Cortex of kidney (tissue), 1 donor: ENCODE data around the gene RAB22A.

Source experiments
- DNase-seq: peaks from one replicate; lab custom pipeline; 2025; lab: John Stamatoyannopoulos, UW

RAB22A gene

GRCh38 chr20:58309591-58310290 is at the start of gene RAB22A:
Gene RAB22A (plus strand): TSS chr20:58309715. CDS start chr20:58309977, 262 bp downstream.
- DNase-seq = no peak

- DNase-seq = no peak
Observed at GRCh38 chr20:58260006-58260405, 49.5 kb upstream of the RAB22A start.

- no peak for DNase-seq
Observed at GRCh38 chr20:58261660-58262059, 47.9 kb upstream of the RAB22A start.

GRCh38 chr20:58264271-58264670 is 45.2 kb upstream of the RAB22A start:
- no peak for DNase-seq

GRCh38 chr20:58267389-58268215 is 41.9 kb upstream of the RAB22A start:
- no peak for DNase-seq

GRCh38 chr20:58268421-58268821 is 41.1 kb upstream of the RAB22A start:
- DNase-seq = no peak

GRCh38 chr20:58268936-58269619 is 40.4 kb upstream of the RAB22A start:
- no peak for DNase-seq

GRCh38 chr20:58271606-58272351 is 37.7 kb upstream of the RAB22A start:
- no peak for DNase-seq

- DNase-seq = no peak
Observed at GRCh38 chr20:58274384-58274783, 35.1 kb upstream of the RAB22A start.

GRCh38 chr20:58277107-58277506 is 32.4 kb upstream of the RAB22A start:
- no peak for DNase-seq

GRCh38 chr20:58277578-58278472 is 31.7 kb upstream of the RAB22A start:
- no peak for DNase-seq

GRCh38 chr20:58286729-58287128 is 22.8 kb upstream of the RAB22A start:
- no peak for DNase-seq

GRCh38 chr20:58287638-58288037 is 21.9 kb upstream of the RAB22A start:
- DNase-seq = no peak

- DNase-seq = no peak
Observed at GRCh38 chr20:58289143-58289542, 20.4 kb upstream of the RAB22A start.

GRCh38 chr20:58293453-58293852 is 16.1 kb upstream of the RAB22A start:
- DNase-seq = no peak

- no peak for DNase-seq
Observed at GRCh38 chr20:58294497-58295455, 14.7 kb upstream of the RAB22A start.

- DNase-seq = no peak
Observed at GRCh38 chr20:58296051-58296837, 13.3 kb upstream of the RAB22A start.

GRCh38 chr20:58297394-58297793 is 12.1 kb upstream of the RAB22A start:
- DNase-seq = no peak

- DNase-seq = no peak
Observed at GRCh38 chr20:58300321-58300720, 9.2 kb upstream of the RAB22A start.
